Measurements from ENCODE around the gene CMTM7. TPM values are rescaled to one million over a fixed set of nuclear protein-coding genes. Genes with fewer than 3 reads are reported as not detected.

The CMTM7 gene
- total and polyA plus RNA-seq, 2 of the 13 experiments (the other 11 are each of a cell fraction or from before 2014, with no cell fraction given) = 20.9 to 21.4 TPM

GRCh38 chr3:32391643-32392535, at the start of gene CMTM7 (continued):
- TF ChIP-seq DRAP1 (CRISPR knock-in tag; IDR thresholded peaks at IDR 0.05) (no peak), CEBPG (CRISPR knock-in tag; IDR thresholded peaks at IDR 0.05) (no peak), ZNF317 (CRISPR knock-in tag; IDR thresholded peaks at IDR 0.05) (no peak), ZNF792 (CRISPR knock-in tag; IDR thresholded peaks at IDR 0.05) (0 out of 2 replicates have a peak, but pooled peaks have one; percentile 20), MAZ (IDR thresholded peaks at IDR 0.05; ENCODE audit: borderline replicate concordance, low read depth, low read length) (no peak), MAZ (CRISPR knock-in tag; IDR thresholded peaks at IDR 0.05; ENCODE audit: low read depth) (peak; percentile 61), ZMAT5 (CRISPR knock-in tag; IDR thresholded peaks at IDR 0.05; ENCODE audit: borderline replicate concordance, low read depth) (no peak), ATAD3A (CRISPR knock-in tag; IDR thresholded peaks at IDR 0.05) (no peak), DMTF1 (CRISPR knock-in tag; IDR thresholded peaks at IDR 0.05) (no peak), EZH2 (conservative IDR thresholded peaks at IDR 0.05; ENCODE audit: low read depth, low read length) (no peak), NRL (CRISPR knock-in tag; IDR thresholded peaks at IDR 0.05; ENCODE audit: borderline replicate concordance) (no peak; the same call in 1 of the 2 replicates), ARID5B (CRISPR knock-in tag; IDR thresholded peaks at IDR 0.05) (0 out of 2 replicates have a peak, but pooled peaks have one; percentile 1), ATF2 (CRISPR knock-in tag; IDR thresholded peaks at IDR 0.05) (no peak), KAT2B (IDR thresholded peaks at IDR 0.05; ENCODE audit: borderline replicate concordance, low read depth, low read length) (no peak), MYPOP (CRISPR knock-in tag; IDR thresholded peaks at IDR 0.05) (no peak), TFE3 (CRISPR knock-in tag; IDR thresholded peaks at IDR 0.05) (no peak)
